NB4 (cell line): ENCODE measurements around the gene APCS.

Source experiments
- DNase-seq: peaks from one replicate; pipeline ENCODE4 v3.0.0; 2010; ENCODE audit warnings: low read depth
- H3K4me3 ChIP-seq: one replicate; pipeline ENCODE4 v1.5.1; 2011; ENCODE audit warnings: mild to moderate bottlenecking, low read depth, low read length, moderate library complexity
- CTCF ChIP-seq: IDR thresholded peaks from one replicate; pipeline ENCODE4 v1.5.1; 2012; ENCODE audit warnings: low read depth, low read length
- MAX ChIP-seq: IDR thresholded peaks from 2 replicates; pipeline ENCODE4 v1.6.1; 2011; ENCODE audit warnings: low read depth, low read length
- MYC ChIP-seq: IDR thresholded peaks from 2 replicates; pipeline ENCODE4 v1.6.1; 2011; ENCODE audit warnings: low read depth, low read length
- POLR2A ChIP-seq: IDR thresholded peaks from 2 replicates; pipeline ENCODE4 v1.6.1; 2011; ENCODE audit warnings: mild to moderate bottlenecking; ENCODE audit not compliant: insufficient read length; ENCODE audit errors: extremely low read depth

APCS gene

GRCh38 chr1:159561497-159561896, 26.1 kb upstream of the APCS start:
- TF ChIP-seq MYC (no peak), POLR2A (no peak), MAX (no peak), CTCF (no peak)
- DNase-seq, result no peak
- H3K4me3 ChIP-seq, result no peak overlapping the region

- TF ChIP-seq POLR2A (no peak), MAX (no peak), MYC (no peak), CTCF (no peak)
- no peak overlapping the region for H3K4me3 ChIP-seq
- no peak for DNase-seq
Measured at GRCh38 chr1:159562680-159563079, 24.9 kb upstream of the APCS start.

GRCh38 chr1:159577446-159577845, 10.2 kb upstream of the APCS start:
- no peak overlapping the region for H3K4me3 ChIP-seq
- no peak for TF ChIP-seq CTCF
- TF ChIP-seq POLR2A, result no peak
- TF ChIP-seq MAX, result no peak
- TF ChIP-seq MYC, result no peak
- DNase-seq, result no peak

GRCh38 chr1:159580340-159580739, 7.3 kb upstream of the APCS start:
- no peak for DNase-seq
- TF ChIP-seq CTCF (no peak), MAX (no peak), POLR2A (no peak), MYC (no peak)
- H3K4me3 ChIP-seq, result no peak overlapping the region

GRCh38 chr1:159581422-159581821, 6.2 kb upstream of the APCS start:
- no peak for DNase-seq
- no peak overlapping the region for H3K4me3 ChIP-seq
- no peak for TF ChIP-seq MYC
- TF ChIP-seq MAX, result no peak
- no peak for TF ChIP-seq CTCF
- no peak for TF ChIP-seq POLR2A

GRCh38 chr1:159584536-159584935, 3.1 kb upstream of the APCS start:
- no peak for DNase-seq
- TF ChIP-seq CTCF (no peak), POLR2A (no peak), MAX (no peak), MYC (no peak)
- no peak overlapping the region for H3K4me3 ChIP-seq
